Measurements from ENCODE around the gene L3MBTL1. TPM values are rescaled to one million over a fixed set of nuclear protein-coding genes. Genes with fewer than 3 reads are reported as not detected.
A peak's percentile ranks its signal among the peaks of the same experiment; 100 is the strongest.

The L3MBTL1 gene
- total RNA-seq, 1 donor from 2014 or later, result 1.7 TPM

DNA sequence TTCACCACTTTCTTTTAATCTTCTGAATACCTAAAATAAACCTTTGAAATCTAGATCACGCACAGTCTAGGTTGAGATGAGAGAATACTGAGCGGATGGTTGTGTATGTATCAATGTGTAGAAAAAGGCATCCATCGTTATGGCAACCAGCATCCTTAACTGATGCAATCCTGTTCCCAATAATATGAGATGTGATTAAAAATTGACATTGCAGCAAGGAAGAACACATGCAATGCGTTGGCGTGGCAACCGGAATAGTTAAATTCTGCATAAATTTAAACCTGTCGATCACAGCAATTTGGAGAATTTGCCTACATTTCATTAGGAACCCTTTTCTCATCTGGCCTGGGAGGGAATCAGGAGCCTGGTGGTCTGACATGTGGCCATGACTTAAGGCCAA, 1.3 kb upstream of the L3MBTL1 start:
- no peak for DNase-seq (ENCODE audit: low read depth in 2 of 2)

DNA sequence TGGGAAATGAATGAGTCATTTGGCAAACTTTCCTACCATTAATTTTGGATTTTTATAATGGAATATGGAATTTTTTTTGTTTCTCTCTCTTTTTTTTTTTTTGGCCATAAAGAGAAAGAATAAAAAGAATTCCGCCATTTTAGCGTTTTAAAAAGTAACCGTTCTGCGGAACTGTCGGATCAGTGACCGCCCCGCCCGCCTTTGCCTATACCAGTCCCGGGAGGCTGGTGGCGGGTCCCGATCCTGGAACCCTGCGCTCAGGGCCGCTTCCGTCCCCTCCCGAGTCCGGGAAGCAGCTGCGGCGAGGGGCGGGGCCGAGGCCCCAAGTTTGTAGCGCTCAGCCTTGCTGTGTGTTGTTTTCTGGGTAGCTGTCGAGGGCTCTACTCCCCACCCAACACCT, 609 bp downstream of the L3MBTL1 start:
- DNase-seq (ENCODE audit: low read depth in 2 of 2), result no peak

DNA sequence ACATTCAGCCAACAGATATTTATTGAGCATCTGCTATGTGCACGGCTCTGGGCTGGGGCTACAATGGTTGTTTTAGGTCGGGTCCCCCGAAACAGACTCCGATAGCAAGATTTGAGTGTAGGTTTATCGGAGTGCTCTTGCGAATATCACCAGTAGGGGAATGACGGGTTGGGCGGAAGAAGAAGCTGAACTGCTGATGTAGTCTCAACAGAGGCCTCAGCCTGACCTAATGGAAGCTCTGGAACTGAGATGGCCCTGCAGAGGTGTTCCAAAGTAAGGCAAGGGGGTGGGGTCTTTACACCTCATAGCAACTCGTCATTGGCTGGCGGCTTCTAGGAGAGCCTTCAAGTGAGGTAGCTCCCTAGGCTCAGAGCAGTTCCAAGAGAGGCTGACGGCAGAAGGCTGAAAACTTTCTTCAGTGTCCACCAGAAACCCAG, 1.1 kb downstream of the L3MBTL1 start:
- no peak for DNase-seq (ENCODE audit: low read depth in 2 of 2)

DNA sequence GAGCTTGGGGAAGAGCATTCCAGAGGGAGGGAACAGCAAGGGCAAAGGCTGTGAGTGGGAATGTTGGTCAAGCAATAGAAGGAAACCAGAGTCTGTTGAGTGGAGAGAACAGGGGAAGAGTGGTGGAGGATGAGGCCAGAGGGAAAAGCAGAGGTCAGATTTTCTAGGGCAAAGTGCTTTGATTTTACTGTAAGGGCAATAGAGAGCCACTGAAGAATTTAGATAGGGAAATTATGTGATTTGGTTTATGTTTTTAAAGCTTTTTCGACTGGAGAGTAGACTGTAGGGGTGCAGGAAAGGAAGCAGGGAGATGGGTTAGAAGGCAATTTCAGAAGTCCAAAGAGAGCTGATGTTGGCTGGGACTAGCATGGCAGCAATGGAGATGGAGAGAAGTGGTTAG, 4.4 kb downstream of the L3MBTL1 start:
- DNase-seq (ENCODE audit: low read depth in 2 of 2), result no peak

DNA sequence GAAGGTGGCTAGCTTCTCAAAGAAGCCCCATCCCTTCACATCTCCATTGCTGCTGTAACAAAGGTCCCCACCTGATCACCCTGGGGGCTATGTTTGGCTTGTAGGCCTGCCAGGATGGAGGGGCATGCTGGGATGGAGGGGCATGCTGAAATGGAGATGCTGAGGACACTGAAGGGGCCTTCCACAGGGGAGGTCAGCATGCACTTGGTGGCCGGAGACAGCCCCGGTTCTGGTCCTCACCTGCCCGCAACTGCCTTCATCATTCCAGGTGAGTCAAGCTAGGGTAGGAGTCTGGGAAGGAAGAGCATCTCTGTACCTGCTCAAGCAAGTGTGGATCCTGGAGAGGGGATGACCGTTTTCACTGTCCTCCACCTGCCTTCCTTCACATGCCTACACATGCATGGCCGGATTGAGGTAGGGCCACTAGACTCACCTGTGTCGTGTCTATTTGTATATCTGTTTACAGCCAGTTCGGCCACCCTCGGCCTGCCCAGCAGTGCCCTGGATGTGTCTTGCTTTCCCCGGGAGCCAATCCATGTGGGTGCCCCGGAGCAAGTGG, 6.0 kb downstream of the L3MBTL1 start:
- DNase-seq (ENCODE audit: low read depth in 2 of 2), result no peak

DNA sequence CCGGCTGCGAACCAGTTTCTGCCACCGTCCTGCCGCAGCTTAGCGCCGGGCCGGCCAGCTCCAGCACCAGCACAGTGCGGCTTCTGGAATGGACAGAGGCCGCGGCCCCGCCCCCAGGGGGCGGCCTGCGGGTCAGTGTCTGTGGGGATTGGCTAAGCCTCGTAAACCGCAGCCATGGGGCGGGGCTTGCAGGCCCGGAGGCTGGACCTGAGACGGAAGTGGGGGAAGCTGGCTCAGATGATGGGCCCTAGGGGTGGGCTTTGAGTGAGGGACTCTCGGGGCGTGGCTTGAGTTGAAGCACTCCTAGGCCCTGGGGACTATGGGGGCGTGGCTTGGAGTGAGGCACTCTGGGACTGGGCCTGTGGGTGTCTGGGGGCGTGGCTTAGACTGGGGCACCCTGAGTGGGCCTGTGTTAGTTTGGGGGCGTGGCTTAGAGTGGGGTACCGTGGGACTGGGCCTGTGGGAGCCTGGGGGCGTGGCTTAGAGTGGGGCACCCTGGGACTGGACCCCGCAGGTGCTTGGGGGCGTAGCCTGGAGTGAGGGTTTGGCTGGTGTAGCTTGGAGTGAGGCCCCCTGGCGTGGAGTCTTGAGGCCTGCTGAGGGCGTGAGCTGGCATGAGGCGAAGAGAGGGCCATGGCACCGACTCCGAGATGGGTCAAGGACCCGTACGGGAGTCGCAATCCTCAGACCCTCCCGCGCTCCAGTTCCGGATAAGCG, 6.6 kb downstream of the L3MBTL1 start:
- peak; percentile 97 to 98 for DNase-seq (ENCODE audit: low read depth in 2 of 2)

DNA sequence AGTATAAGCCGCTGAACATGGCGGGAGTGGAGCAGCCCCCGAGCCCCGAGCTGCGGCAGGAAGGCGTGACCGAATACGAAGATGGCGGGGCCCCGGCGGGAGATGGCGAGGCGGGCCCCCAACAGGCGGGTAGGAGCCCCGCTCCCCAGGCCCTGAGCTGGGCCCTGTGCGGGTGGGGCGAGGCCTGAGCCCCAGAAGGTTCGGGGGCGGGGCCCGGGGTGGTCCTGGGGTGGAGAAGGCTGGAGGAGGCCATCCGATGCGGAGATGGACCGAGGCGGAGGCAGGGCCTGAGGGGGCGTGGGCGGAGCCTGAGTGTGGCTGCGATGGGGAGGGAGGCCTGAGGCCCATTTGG, 7.1 kb downstream of the L3MBTL1 start:
- DNase-seq (ENCODE audit: low read depth in 2 of 2), result no peak

DNA sequence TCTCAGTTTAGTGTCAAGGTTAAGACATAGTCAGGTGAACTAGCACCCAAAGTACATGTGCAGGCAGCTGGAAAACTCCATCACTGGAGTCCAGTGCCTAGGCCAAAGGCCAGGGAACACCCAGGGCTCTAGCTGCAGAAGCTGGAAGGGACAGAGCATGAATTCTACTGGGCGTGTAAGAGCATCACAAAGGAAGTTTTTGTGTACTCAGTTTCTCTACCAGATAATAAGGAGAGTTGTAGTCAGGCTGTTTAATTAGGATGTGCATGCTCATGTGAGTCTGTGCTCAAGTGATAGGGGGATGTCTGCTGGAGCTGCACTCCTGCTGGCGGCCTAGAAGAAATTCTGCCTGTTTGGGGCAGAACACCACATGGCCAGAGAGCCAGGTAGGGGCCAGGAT, 8.1 kb downstream of the L3MBTL1 start:
- DNase-seq (ENCODE audit: low read depth in 2 of 2), result no peak

DNA sequence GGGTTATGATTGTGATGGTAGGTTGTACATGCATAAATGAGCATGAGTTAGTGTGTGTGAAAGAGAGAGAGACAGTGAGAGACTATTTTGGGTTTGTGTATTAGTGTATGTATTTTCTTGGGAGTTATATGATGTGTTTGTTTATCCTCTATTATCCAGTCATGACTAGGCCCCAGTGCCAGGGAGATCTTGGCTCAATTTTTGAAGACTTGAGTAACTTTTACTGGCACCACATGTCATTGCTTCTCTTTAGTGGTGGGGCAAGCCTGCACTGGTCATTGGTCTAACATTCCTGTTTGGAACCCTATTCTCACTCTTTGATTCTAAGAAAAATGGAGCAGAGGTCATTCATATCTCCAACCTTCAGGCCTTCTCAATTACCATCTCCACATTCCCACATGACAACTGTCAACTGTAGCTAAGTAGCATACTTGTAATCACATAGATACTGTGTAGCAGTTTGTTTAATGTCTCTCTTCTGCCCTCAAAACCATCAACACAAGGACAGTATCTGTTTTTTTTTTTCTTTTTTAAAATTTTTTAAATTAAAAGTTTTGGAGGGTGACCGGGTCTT, 8.8 kb downstream of the L3MBTL1 start:
- no peak for DNase-seq (ENCODE audit: low read depth in 2 of 2)

DNA sequence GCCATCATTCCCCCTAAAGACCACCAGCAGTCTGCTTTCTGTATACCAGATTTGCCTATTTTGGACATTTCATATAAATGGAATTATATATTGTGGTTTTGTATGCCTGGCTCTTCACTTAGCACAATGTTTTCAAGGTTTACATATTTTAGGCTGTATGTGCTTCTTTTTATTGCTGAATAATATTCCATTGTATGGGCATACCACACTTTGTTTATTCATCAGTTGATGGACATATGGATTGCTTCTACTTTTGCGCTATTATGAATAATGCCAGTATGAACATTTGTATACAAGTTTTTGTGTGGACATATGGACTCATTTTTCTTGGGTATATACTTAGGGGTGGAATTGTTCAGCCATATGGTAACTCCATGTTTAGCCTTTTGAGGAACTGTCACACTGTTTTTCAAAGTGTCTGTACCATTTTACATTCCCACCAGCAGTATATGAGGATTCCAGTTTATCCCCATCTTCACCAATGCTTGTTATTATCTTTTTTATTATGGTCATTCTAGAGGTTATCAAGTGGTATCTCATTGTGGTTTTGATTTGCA, 12.7 kb downstream of the L3MBTL1 start:
- DNase-seq (ENCODE audit: low read depth in 2 of 2), result no peak

DNA sequence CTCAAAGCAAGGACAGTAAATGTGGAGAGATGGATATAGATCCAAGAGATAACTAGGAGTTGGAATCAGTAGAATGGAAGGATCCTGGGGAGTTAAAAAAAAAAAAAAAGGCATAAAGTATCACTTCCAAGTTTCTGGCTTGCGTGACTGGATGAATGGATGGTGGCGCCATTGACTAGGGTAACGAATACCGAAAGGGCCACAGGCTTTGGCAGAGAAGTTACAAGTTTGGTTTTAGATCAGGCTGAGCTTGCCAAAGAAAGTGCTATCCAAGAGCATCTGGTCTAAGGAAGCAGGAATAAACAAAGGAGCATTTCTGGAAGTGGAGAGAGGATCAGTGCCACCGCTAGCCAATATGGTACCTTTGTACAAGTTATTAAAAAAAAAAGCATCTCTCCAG, 17.5 kb downstream of the L3MBTL1 start:
- no peak for DNase-seq (ENCODE audit: low read depth in 2 of 2)

DNA sequence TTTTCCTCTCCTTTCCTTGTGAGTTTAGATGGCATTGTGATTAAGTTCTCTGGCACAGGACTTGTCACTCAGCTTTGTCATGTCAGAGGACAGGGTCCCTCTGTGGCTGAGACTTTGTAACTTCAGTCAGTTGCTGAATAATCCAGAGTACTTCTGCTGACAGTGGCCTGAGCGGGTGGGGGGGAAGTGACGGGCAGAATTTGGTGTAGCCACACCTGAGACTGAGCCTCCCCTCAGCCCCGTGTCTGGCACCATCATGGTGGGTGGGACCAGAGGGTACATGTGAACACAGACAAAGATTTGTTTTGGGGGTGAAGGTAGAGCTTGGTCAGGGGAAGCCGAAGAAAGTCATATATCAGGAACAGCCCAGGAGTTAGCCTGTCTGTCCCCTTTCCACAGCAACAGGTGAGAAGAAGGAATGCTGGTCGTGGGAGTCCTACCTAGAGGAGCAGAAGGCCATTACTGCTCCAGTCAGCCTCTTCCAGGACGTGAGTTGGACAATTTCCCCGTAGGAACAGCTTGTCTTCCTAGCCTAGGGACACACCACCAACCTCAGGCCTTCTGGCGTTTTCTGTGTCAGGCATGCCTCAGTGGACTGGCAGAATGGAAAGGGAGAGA, 20.9 kb downstream of the L3MBTL1 start:
- DNase-seq (ENCODE audit: low read depth in 2 of 2), result no peak

DNA sequence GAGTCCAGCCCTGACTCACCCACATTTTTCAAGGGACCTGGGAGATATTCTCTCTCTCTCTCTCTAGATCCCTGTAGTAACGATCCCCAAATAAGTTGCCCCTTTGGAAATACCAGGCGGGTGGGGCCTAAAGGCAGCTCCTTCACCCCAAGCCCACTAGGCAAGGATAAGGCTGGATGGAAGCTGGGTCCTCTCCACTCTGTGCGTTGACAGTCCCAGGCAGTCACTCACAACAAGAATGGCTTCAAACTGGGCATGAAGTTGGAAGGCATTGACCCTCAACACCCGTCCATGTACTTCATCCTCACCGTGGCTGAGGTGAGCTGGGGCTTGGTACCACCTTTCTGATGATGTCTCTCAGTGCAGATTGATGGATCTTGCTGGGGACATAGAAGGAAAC, 21.6 kb downstream of the L3MBTL1 start:
- DNase-seq (ENCODE audit: low read depth in 2 of 2), result no peak

DNA sequence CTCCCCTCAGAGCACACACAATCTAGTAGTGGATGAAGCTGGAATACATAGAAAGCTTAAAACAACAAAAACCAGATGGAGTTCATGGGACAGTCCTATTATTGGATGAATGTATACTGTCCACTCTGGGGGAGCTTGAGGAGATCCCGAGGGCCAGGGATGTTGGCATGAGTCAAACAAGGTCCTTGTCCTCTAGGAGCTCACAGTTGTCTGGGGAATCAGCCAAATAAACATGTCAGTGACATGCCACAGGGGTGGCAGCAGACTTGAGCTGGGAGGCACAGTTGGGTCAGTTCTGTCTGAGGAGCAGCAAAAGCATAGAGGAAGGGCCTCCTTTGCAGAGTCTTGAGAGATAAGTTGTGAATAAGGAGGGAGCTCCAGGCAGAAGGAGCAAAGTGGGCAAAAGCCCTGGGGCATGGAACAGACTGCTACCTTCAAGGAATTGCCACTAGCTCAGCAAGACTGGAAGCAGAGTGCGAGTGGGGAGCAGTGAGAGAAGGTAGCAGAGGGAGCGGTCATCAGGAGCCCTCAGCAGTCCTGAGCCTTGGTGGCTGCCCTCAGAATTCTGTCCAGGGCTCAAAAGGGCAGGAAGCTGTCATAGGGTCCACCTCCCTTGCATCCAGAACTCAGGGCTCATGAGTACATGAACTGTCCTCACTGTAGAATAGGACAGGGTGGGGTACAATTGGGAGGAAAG, 22.1 kb downstream of the L3MBTL1 start:
- no peak for DNase-seq (ENCODE audit: low read depth in 2 of 2)

DNA sequence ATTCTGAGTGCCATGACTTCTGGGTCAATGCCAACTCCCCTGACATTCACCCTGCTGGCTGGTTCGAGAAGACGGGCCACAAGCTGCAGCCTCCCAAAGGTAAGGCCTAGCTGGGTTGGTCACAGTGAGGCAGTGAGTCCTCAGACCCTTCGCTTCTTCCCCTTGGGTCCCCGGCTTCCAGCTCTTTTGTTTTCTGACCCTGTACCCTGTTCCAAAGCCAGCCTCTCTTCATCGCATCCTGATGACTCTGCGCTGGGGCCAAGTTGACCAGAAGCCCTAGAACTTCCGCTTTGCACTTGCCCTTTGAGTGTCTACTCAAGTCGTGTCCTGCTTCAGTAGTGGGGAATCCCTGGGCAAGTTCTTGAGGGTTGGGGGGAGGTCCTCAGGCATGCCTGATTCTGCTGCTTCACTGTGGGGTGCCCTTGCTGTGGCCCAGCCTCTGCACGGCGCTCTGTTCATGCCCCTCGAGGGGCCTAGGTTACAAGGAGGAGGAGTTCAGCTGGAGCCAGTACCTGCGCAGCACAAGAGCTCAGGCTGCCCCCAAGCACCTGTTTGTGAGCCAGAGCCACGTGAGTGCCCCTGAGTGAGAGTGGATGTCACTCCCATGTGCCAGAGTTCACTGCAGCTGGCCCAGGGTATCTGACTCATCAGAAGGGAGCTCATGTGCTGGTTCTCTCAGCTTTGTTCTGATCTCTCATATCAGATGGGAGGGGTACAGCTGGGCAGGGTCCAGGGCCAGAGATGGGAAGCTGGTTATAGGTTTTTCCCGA, 23.0 kb downstream of the L3MBTL1 start:
- DNase-seq (ENCODE audit: low read depth in 2 of 2), result no peak

DNA sequence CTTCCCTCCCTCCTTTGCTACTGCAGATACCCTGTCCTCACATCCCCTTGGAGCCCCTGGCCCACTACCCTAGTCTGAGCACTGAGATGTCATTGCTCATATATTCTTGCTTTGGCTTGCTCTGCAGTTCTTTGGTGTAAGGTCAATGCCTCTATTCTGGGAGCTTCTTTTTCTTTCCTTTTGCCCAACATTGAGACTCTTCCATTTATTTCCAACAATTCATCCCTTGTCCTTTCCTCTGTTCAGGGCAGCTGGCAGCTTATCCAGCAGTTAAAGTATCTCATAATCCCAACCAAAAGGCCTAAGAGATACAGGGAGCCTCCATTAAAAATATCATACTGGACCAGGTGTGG, 23.6 kb downstream of the L3MBTL1 start:
- DNase-seq (ENCODE audit: low read depth in 2 of 2), result no peak

DNA sequence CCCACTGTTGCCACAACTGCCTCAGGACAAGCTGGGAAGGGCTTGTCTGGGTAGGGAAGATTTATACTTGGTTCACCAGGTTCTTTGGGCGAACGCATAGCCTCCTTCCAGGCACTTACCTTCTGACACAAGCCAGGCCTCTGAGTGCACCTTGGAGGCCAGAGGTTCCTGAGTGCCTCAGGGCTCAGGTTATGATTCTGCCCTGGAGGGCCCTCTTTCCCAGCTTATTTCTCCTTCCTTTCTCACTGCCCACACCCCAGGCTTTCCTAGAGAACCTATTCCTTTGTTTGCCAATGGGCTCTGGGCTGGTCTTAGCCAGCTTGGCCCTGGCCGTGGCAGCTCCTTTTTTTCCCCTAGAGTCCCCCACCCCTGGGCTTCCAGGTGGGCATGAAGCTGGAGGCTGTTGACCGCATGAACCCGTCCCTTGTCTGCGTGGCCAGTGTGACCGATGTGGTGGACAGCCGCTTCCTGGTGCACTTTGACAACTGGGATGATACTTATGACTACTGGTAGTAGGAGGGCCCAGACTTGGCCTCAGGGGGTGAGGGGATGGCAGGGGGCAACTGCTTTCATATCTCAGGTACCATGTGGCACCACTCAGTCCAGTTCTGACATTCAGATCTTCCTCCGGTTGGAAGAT, 25.0 kb downstream of the L3MBTL1 start:
- DNase-seq (ENCODE audit: low read depth in 2 of 2), result no peak

DNA sequence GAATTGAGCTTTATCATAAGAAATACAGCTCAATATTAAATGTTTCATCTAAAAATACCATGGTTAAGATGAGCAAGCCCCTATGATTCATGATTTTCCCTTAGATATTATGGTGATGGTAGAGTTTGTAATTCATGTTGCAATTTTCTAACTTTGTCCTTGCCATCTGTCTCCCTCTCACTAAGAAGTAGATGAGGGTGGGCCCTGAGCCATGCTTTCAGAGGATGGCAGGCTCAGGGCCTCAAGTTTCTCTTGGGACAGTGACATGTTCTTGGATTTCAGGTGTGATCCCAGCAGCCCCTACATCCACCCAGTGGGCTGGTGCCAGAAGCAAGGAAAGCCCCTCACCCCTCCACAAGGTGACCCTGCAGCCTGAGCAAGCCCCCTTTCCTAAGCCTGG, 25.6 kb downstream of the L3MBTL1 start:
- no peak for DNase-seq (ENCODE audit: low read depth in 2 of 2)

DNA sequence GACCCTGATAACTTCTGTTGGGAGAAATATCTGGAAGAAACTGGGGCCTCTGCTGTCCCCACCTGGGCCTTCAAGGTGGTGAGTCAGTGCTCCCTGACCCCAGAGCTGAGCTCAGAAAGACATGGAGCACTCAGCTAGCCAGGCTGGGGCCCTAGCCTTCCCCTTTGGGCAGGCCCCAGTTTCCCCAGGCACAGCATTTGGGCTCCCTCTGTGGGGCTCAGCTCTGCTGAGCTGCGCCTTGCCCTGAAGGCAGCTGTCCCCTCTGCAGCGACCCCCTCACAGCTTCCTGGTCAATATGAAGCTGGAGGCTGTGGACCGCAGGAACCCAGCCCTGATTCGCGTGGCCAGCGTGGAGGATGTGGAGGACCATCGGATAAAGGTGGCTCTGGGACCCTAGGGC, 26.5 kb downstream of the L3MBTL1 start:
- no peak for DNase-seq (ENCODE audit: low read depth in 2 of 2)

DNA sequence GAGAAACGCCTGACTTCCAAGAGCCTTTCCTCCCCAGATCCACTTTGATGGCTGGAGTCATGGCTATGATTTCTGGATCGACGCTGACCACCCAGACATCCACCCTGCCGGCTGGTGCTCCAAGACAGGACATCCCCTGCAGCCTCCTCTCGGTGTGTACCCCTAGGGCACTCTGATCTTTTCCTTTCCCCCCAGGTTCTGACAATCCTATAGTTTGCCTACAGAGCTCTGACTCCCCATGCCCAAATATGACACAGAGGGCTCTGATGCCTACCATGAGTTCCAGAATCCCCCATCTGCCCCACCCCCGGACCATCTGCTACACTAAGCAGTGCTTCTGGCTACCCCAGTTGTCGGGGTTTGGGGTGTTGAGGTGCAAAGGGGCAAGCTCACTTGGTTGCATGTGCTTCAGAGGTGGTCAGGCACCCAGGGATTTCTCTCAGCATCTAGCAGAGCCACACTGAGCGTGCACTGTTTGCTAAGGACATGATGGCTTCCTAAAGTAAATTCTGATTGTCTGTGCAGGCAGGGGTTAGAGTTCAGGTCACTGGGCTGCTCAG, 27.4 kb downstream of the L3MBTL1 start:
- no peak for DNase-seq (ENCODE audit: low read depth in 2 of 2)
